ENCODE measurements around the gene WDR33. TPM values are rescaled to one million over a fixed set of nuclear protein-coding genes. Genes with fewer than 3 reads are reported as not detected.

WDR33 gene
- total and polyA plus RNA-seq, 2 donors (not counting 3 experiments of a cell fraction or from before 2014, with no cell fraction given), result 16.4 to 52.5 TPM

GRCh38 chr2:127733113-127733815, 77.7 kb downstream of the WDR33 start:
- H3K79me2 ChIP-seq (ENCODE audit: control insufficient read depth, insufficient read depth, low read length), result no peaks in the 10 kb centered on the region
- H4K20me1 ChIP-seq (replicated peaks; ENCODE audit: control insufficient read depth, extremely low read depth, insufficient read depth, low read length), result no peaks in the 10 kb centered on the region
- DNase-seq (ENCODE audit: low read depth, low spot score) (no peak), FAIRE-seq (no peak)
- no peaks in the 10 kb centered on the region for H3K9me3 ChIP-seq (replicated peaks; ENCODE audit: control insufficient read depth, insufficient read depth, low read length)
- POLR2A ChIA-PET, result no interaction called here
- H3K4me2 ChIP-seq (ENCODE audit: insufficient read depth, low read length), result no peak overlapping the region
- BruUV-seq (replicated peaks), result no TSS peak
- no peak overlapping the region for H2AFZ ChIP-seq (ENCODE audit: low read depth, low read length)
- H3K36me3 ChIP-seq (ENCODE audit: control insufficient read depth in 2 of 2, extremely low read depth in 1 of 2, insufficient read depth in 2 of 2, low read length in 2 of 2), result no peaks in the 10 kb centered on the region
- TF ChIP-seq POLR2AphosphoS5 (IDR thresholded peaks at IDR 0.05; ENCODE audit: insufficient read depth, low read depth, low read length) (no peak), GATA2 (IDR thresholded peaks at IDR 0.05; ENCODE audit: insufficient read depth, insufficient read length, low read depth, low read length) (no peak), CTCF (IDR thresholded peaks at IDR 0.05; ENCODE audit: extremely low read depth in 1 of 2, insufficient read depth in 1 of 2, low read depth in 1 of 2, low read length in 2 of 2) (no peak), POLR2A (IDR thresholded peaks at IDR 0.05; ENCODE audit: low read depth, low read length) (no peak), EZH2 (IDR thresholded peaks at IDR 0.05; ENCODE audit: borderline replicate concordance, low read depth, low read length, severe bottlenecking) (no peak), FOS (IDR thresholded peaks at IDR 0.05; ENCODE audit: borderline replicate concordance, insufficient read depth, low read length) (no peak), JUN (IDR thresholded peaks at IDR 0.05; ENCODE audit: borderline replicate concordance, insufficient read depth, insufficient read length, low read depth) (no peak), MYC (IDR thresholded peaks at IDR 0.05; ENCODE audit: low read depth, low read length) (no peak), MAX (IDR thresholded peaks at IDR 0.05; ENCODE audit: insufficient read depth, insufficient read length) (no peak)
- CTCF ChIA-PET, result no interaction called here
- H3K27ac ChIP-seq (ENCODE audit: insufficient read depth, low read depth, low read length), result no peak overlapping the region
- intact Hi-C loops (cut with micrococcal nuclease), result no loop called here
- H3K9me1 ChIP-seq (replicated peaks; ENCODE audit: control insufficient read depth, extremely low read depth, insufficient read depth, low read length), result no peaks in the 10 kb centered on the region
- no peak overlapping the region for H3K9ac ChIP-seq (replicated peaks; ENCODE audit: extremely low read depth, insufficient read depth, low read length)
- no peaks in the 10 kb centered on the region for H3K4me1 ChIP-seq (ENCODE audit: control insufficient read depth, extremely low read depth, insufficient read depth, low read length)
- no peak overlapping the region for H3K4me3 ChIP-seq (replicated peaks in 1 of 3; ENCODE audit: insufficient read depth in 1 of 3, low read depth in 1 of 3, low read length in 3 of 3)
- no peaks in the 10 kb centered on the region for H3K27me3 ChIP-seq (ENCODE audit: control insufficient read depth in 2 of 2, insufficient read depth in 2 of 2, low read length in 2 of 2)
- dilution Hi-C loops (cut with MboI; ENCODE audit: extremely low pct_ligation_motif_present, low sequenced_read_pairs), result no loop called here

All from endothelial cell of umbilical vein (primary cell).